Measurements from ENCODE around the gene KDM1B. TPM values are rescaled to one million over a fixed set of nuclear protein-coding genes. Genes with fewer than 3 reads are reported as not detected.
"Not testable (repeated sequence)": the region's sequence is repeated elsewhere in the genome, so short reads cannot be mapped to it uniquely, and the experiment has no call there.

Gene KDM1B
- total and polyA plus RNA-seq, 7 experiments from 2014 or later = 1.3 to 25.4 (median 8.7) TPM

DNA sequence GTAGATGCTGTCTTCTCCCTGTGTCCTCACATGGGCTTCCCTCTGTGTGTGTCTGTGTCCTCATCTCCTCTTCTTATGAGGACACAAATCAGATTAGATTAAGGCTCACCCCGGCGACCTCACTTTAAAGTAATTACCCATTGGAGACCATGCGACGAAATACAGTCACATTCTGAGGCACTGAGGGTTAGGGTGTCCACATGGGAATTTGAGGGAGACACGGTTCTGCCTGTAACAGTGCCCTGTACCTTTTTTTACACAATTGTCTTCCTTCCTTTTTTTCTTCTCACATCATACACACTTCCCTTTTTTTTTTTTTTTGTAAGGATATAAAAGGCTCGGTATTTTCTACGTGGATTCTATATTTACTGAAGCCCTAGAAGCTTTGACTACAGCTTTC, 60.2 kb downstream of the KDM1B start:
- Histone ChIP-seq H3K4me1 (ENCODE audit: control insufficient read depth in 2 of 2, insufficient read depth in 2 of 2, low read length in 2 of 2) (no peaks in the 10 kb centered on the region), H3K36me3 (ENCODE audit: control insufficient read depth in 2 of 3, insufficient read depth in 3 of 3, low read length in 3 of 3) (peaks cover 0 to 37% (median 2%) of the 10 kb centered on the region in 3 experiments), H3K9me3 (ENCODE audit: control insufficient read depth in 2 of 3, low read length in 3 of 3) (no peaks in the 10 kb centered on the region), H3K27me3 (ENCODE audit: control insufficient read depth in 2 of 2, insufficient read depth in 2 of 2, low read length in 2 of 2) (no peaks in the 10 kb centered on the region), H3K27ac (ENCODE audit: low read depth, low read length) (no peak overlapping the region), H3K4me3 (ENCODE audit: low read length) (no peak overlapping the region)
- H3K27me3 Mint-ChIP-seq = no peaks in the 10 kb centered on the region
- peak; percentile 61 for ATAC-seq
- POLR2A ChIA-PET = no interaction called here
- peaks cover 0 to 2% (median 0%) of the 10 kb centered on the region in 11 donors for H3K9me3 Mint-ChIP-seq
- intact Hi-C loops (cut with micrococcal nuclease) = loop anchor here in 1 of 2 donors (10.0 kb wide), 1 partner anchor 49 kb away; the partner anchor contains the start of gene DEK
- no peak overlapping the region for H3K4me3 Mint-ChIP-seq
- H3K4me1 Mint-ChIP-seq = peaks cover 0 to 16% (median 4%) of the 10 kb centered on the region in 7 donors
- CTCF ChIA-PET = no interaction called here
- DNase-seq = no peak
- H3K27ac Mint-ChIP-seq = peak overlapping the region in 7 of 9 donors; percentile 15 to 65 (median 47)
- H3K36me3 Mint-ChIP-seq = peaks cover 9 to 70% (median 45%) of the 10 kb centered on the region in 5 donors

DNA sequence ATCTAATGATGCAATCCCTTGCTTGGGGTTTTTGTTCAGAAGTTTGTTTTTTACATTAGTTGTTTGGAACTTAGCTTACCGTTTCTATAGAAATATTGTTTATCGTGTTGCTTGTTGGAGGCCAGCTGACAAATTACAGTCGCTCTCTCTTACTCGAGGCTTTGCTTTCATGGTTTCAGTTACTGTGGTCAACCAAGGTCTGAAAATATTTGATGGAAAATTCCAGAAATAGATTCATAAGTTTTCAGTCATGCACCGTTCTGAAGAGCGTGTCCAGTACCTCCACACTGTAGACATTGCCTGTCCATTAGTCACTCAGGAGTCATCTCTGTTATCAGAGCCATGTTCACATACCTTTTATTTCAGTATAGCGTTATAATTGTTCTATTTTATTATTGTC, 61.2 kb downstream of the KDM1B start:
- H3K36me3 Mint-ChIP-seq = peaks cover 9 to 76% (median 49%) of the 10 kb centered on the region in 5 donors
- DNase-seq (no peak), ATAC-seq (no peak)
- intact Hi-C loops (cut with micrococcal nuclease) = loop anchor here in 1 of 2 donors (10.0 kb wide), 1 partner anchor 48 kb away; the partner anchor contains the start of gene DEK
- H3K4me3 Mint-ChIP-seq = no peak overlapping the region
- CTCF ChIA-PET = no interaction called here
- no peaks in the 10 kb centered on the region for H3K4me1 ChIP-seq (ENCODE audit: control insufficient read depth in 2 of 2, insufficient read depth in 2 of 2, low read length in 2 of 2)
- H3K9me3 Mint-ChIP-seq = peaks cover 0 to 2% (median 0%) of the 10 kb centered on the region in 11 donors
- no peaks in the 10 kb centered on the region for H3K27me3 Mint-ChIP-seq
- no peak overlapping the region for H3K4me3 ChIP-seq (ENCODE audit: low read length)
- POLR2A ChIA-PET = no interaction called here
- peak overlapping the region in 1 of 9 donors; percentile 38 for H3K27ac Mint-ChIP-seq
- no peaks in the 10 kb centered on the region for H3K9me3 ChIP-seq (ENCODE audit: control insufficient read depth in 2 of 3, low read length in 3 of 3)
- H3K4me1 Mint-ChIP-seq = peaks cover 0 to 12% (median 2%) of the 10 kb centered on the region in 7 donors
- H3K27me3 ChIP-seq (ENCODE audit: control insufficient read depth in 2 of 2, insufficient read depth in 2 of 2, low read length in 2 of 2) = no peaks in the 10 kb centered on the region
- H3K36me3 ChIP-seq (ENCODE audit: control insufficient read depth in 2 of 3, insufficient read depth in 3 of 3, low read length in 3 of 3) = peaks cover 0 to 42% (median 2%) of the 10 kb centered on the region in 3 experiments
- H3K27ac ChIP-seq (ENCODE audit: low read depth, low read length) = no peak overlapping the region

DNA sequence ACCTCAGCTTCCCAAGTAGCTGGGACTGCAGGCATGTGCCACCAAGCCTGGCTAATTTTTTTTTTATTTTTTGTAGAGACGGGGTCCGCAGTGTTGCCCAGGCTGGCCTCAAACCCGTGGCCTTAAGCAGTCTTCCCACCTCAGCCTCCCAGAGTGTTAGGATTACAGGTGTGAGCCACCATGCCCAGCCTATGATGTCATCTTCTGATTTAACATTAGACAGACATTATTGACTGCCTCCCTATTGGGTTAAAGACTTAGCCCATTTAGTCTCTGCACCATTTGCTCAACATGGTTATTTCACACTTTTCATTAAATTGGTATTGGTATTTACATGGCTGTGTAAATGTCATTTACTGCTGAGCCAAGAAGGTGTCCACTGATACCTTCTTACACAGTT, 63.0 kb downstream of the KDM1B start:
- Histone ChIP-seq H3K9me3 (ENCODE audit: control insufficient read depth in 2 of 3, low read length in 3 of 3) (no peaks in the 10 kb centered on the region), H3K36me3 (ENCODE audit: control insufficient read depth in 2 of 3, insufficient read depth in 3 of 3, low read length in 3 of 3) (peaks cover 0 to 40% (median 6%) of the 10 kb centered on the region in 3 experiments), H3K4me3 (ENCODE audit: low read length) (no peak overlapping the region), H3K27me3 (ENCODE audit: control insufficient read depth in 2 of 2, insufficient read depth in 2 of 2, low read length in 2 of 2) (no peaks in the 10 kb centered on the region), H3K27ac (ENCODE audit: low read depth, low read length) (no peak overlapping the region), H3K4me1 (ENCODE audit: control insufficient read depth in 2 of 2, insufficient read depth in 2 of 2, low read length in 2 of 2) (no peaks in the 10 kb centered on the region)
- Mint-ChIP-seq H3K36me3 (peaks cover 9 to 78% (median 46%) of the 10 kb centered on the region in 5 donors), H3K4me3 (no peak overlapping the region), H3K27ac (peak overlapping the region in 1 of 9 donors; percentile 68), H3K4me1 (peaks cover 0 to 10% (median 0%) of the 10 kb centered on the region in 7 donors), H3K9me3 (peaks cover 0 to 3% (median 0%) of the 10 kb centered on the region in 11 donors), H3K27me3 (no peaks in the 10 kb centered on the region)
- DNase-seq (no peak), ATAC-seq (no peak)
- ChIA-PET POLR2A (no interaction called here), CTCF (no interaction called here)
- intact Hi-C loops (cut with micrococcal nuclease) = loop anchor here in 1 of 2 donors (10.0 kb wide), 1 partner anchor 47 kb away; the partner anchor contains the start of gene DEK

DNA sequence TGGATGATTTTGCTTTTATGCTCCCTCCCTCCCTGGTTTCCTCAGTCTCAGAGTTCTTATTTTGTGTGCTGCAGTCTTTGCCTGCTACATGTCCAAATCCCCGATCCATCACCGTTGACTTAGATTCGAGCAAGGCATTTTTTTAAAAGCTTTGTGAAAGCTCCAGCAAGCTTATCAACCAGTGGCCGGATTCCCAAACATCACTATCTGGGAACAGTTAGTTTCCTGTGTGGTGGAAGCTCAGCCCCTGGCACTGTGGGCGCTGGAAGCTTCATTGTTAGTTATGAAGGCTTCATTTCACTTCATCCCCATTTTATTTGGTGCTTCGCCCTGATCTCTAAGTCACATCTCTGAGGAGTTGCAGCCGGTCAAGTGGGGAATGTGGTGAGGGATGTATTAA, 64.4 kb downstream of the KDM1B start:
- ChIA-PET POLR2A (no interaction called here), CTCF (no interaction called here)
- Histone ChIP-seq H3K27me3 (ENCODE audit: control insufficient read depth in 2 of 2, insufficient read depth in 2 of 2, low read length in 2 of 2) (no peaks in the 10 kb centered on the region), H3K4me3 (ENCODE audit: low read length) (no peak overlapping the region), H3K36me3 (ENCODE audit: control insufficient read depth in 2 of 3, insufficient read depth in 3 of 3, low read length in 3 of 3) (peaks cover 2 to 38% (median 6%) of the 10 kb centered on the region in 3 experiments), H3K9me3 (ENCODE audit: control insufficient read depth in 2 of 3, low read length in 3 of 3) (no peaks in the 10 kb centered on the region), H3K27ac (ENCODE audit: low read depth, low read length) (no peak overlapping the region), H3K4me1 (ENCODE audit: control insufficient read depth in 2 of 2, insufficient read depth in 2 of 2, low read length in 2 of 2) (no peaks in the 10 kb centered on the region)
- Mint-ChIP-seq H3K36me3 (peaks cover 9 to 69% (median 37%) of the 10 kb centered on the region in 5 donors), H3K9me3 (peaks cover 0 to 3% (median 0%) of the 10 kb centered on the region in 11 donors), H3K4me3 (no peak overlapping the region), H3K27ac (peak overlapping the region in 5 of 9 donors; percentile 4 to 69 (median 39)), H3K4me1 (peaks cover 0 to 5% (median 0%) of the 10 kb centered on the region in 7 donors), H3K27me3 (no peaks in the 10 kb centered on the region)
- ATAC-seq = no peak
- intact Hi-C loops (cut with micrococcal nuclease) = loop anchor here in 1 of 2 donors (10.0 kb wide), 1 partner anchor 45 kb away; the partner anchor contains the start of gene DEK
- DNase-seq = no peak

DNA sequence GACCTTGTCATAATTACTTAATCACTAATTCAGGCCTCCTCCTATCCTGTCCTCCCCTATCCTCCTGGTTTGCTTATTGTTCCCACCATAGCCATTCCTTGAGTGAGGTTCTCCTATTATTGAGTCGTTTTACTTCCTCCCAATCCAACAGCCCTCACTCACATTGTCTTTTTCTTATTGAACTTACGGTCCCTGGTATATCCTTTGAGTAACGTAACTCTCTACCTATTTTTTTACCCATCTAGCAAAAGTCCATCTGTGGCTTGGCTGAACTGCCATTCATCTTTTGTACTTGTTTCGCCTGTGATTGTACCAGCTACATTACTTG, 66.0 kb downstream of the KDM1B start:
- Mint-ChIP-seq H3K4me3 (no peak overlapping the region), H3K4me1 (no peaks in the 10 kb centered on the region), H3K27me3 (no peaks in the 10 kb centered on the region), H3K36me3 (peaks cover 9 to 68% (median 38%) of the 10 kb centered on the region in 5 donors), H3K9me3 (peaks cover 0 to 3% (median 0%) of the 10 kb centered on the region in 11 donors), H3K27ac (peak overlapping the region in 6 of 9 donors; percentile 3 to 70 (median 50))
- intact Hi-C loops (cut with micrococcal nuclease) = loop anchor here in 1 of 2 donors (5.0 kb wide), 1 partner anchor 64 kb away; the partner anchor contains the start of genes KDM1B and TPMT
- DNase-seq = no peak
- no peak for ATAC-seq
- Histone ChIP-seq H3K4me1 (ENCODE audit: control insufficient read depth in 2 of 2, insufficient read depth in 2 of 2, low read length in 2 of 2) (no peaks in the 10 kb centered on the region), H3K27ac (ENCODE audit: low read depth, low read length) (no peak overlapping the region), H3K36me3 (ENCODE audit: control insufficient read depth in 2 of 3, insufficient read depth in 3 of 3, low read length in 3 of 3) (peaks cover 3 to 48% (median 9%) of the 10 kb centered on the region in 3 experiments), H3K27me3 (ENCODE audit: control insufficient read depth in 2 of 2, insufficient read depth in 2 of 2, low read length in 2 of 2) (no peaks in the 10 kb centered on the region), H3K9me3 (ENCODE audit: control insufficient read depth in 2 of 3, low read length in 3 of 3) (no peaks in the 10 kb centered on the region), H3K4me3 (ENCODE audit: low read length) (no peak overlapping the region)
- CTCF ChIA-PET = no interaction called here
- POLR2A ChIA-PET = no interaction called here

DNA sequence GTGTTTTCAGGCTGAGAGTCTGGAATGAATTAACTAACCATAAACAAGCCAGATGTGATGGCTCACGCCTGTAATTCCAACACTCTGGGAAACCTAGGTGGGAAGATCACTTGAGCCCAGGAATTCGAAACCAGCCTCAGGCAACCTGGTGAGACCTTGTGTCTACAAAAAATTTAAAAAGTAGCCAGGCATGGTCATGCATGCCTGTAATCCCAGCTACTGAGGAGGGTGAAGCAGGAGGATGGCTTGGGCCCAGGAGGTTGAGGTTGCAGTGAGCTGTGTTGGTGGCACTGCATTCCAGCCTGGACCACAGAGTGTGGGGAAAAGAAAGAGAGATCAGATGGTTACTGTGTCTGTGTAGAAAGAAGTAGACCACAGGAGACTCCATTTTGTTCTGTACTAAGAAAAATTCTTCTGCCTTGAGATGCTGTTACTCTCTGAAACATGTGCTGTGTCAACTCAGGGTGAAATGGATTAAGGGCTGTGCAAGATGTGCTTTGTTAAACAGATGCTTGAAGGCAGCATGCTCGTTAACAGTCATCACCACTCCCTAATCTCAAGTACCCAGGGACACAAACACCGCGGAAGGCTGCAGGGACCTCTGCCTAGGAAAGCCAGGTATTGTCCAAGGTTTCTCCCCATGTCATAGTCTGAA, 71.4 kb downstream of the KDM1B start:
- H3K4me1 ChIP-seq (ENCODE audit: control insufficient read depth in 2 of 2, insufficient read depth in 2 of 2, low read length in 2 of 2); H3K27me3 Mint-ChIP-seq; H3K4me3 Mint-ChIP-seq; H3K9me3 ChIP-seq (ENCODE audit: control insufficient read depth in 2 of 3, low read length in 3 of 3); ATAC-seq; CTCF ChIA-PET; H3K4me3 ChIP-seq (ENCODE audit: low read length); intact Hi-C loops (cut with micrococcal nuclease); H3K27ac ChIP-seq (ENCODE audit: low read depth, low read length); H3K27me3 ChIP-seq (ENCODE audit: control insufficient read depth in 2 of 2, insufficient read depth in 2 of 2, low read length in 2 of 2); POLR2A ChIA-PET; DNase-seq: not testable (repeated sequence)
- peaks cover 3 to 36% (median 11%) of the 10 kb centered on the region in 3 experiments for H3K36me3 ChIP-seq (ENCODE audit: control insufficient read depth in 2 of 3, insufficient read depth in 3 of 3, low read length in 3 of 3)
- Mint-ChIP-seq H3K27ac (peak overlapping the region in 3 of 9 donors; percentile 18 to 49 (median 43)), H3K36me3 (peaks cover 32 to 71% (median 46%) of the 10 kb centered on the region in 5 donors), H3K9me3 (peaks cover 0 to 24% (median 16%) of the 10 kb centered on the region in 11 donors), H3K4me1 (peaks cover 0 to 17% (median 6%) of the 10 kb centered on the region in 7 donors)

All from naive thymus-derived CD4-positive, alpha-beta T cell (primary cell).